GM12891 (cell line): Measurements from ENCODE around the gene DAZAP1.
A peak's percentile ranks its signal among the peaks of the same experiment; 100 is the strongest.

Experiments used
- DNase-seq: peaks from one replicate; pipeline ENCODE4 v3.0.0; 2011; ENCODE audit warnings: low spot score; ENCODE audit not compliant: insufficient read length
- FAIRE-seq: peaks from 2 replicates; lab custom pipeline; 2011; peaks lifted over from hg19 to GRCh38; lab: Jason Lieb, UNC
- PAX5 ChIP-seq: IDR thresholded peaks from 2 replicates; pipeline ENCODE4 v1.6.1; 2011; ENCODE audit warnings: low read length, moderate library complexity, mild to moderate bottlenecking; ENCODE audit not compliant: insufficient read depth, severe bottlenecking
- POLR2A ChIP-seq: IDR thresholded peaks from 2 replicates; pipeline ENCODE4 v1.6.1; 2011; ENCODE audit warnings: low read depth, low read length, control low read depth
- POLR2AphosphoS5 ChIP-seq: IDR thresholded peaks from 2 replicates; pipeline ENCODE4 v1.6.1; 2011; ENCODE audit warnings: low read depth, low read length, control low read depth
- POU2F2 ChIP-seq: IDR thresholded peaks from 2 replicates; pipeline ENCODE4 v1.6.1; 2011; ENCODE audit warnings: low read depth, mild to moderate bottlenecking, control low read depth, low read length, moderate library complexity
- SPI1 ChIP-seq: IDR thresholded peaks from 2 replicates; pipeline ENCODE4 v1.6.1; 2011; ENCODE audit warnings: low read depth, low read length, control low read depth
- TAF1 ChIP-seq: IDR thresholded peaks from 2 replicates; pipeline ENCODE4 v1.6.1; 2011; ENCODE audit warnings: low read depth, low read length, control low read depth

Gene DAZAP1

GRCh38 chr19:1410789-1411188 lies 3.4 kb downstream of the DAZAP1 start:
- TF ChIP-seq POLR2AphosphoS5, result 0 out of 2 replicates have a peak, but pooled peaks have one; percentile 16
- no peak for TF ChIP-seq POU2F2
- no peak for TF ChIP-seq TAF1
- no peak for FAIRE-seq

GRCh38 chr19:1411255-1412191 lies 4.1 kb downstream of the DAZAP1 start:
- no peak for TF ChIP-seq PAX5
- no peak for TF ChIP-seq POU2F2
- TF ChIP-seq SPI1, result no peak
- no peak for TF ChIP-seq POLR2AphosphoS5
- TF ChIP-seq TAF1, result no peak
- TF ChIP-seq POLR2A, result no peak
- DNase-seq (no peak), FAIRE-seq (no peak)

More at GRCh38 chr19:1410789-1411188, 3.4 kb downstream of the DAZAP1 start:
- no peak for DNase-seq

- DNase-seq (no peak), FAIRE-seq (no peak)
- TF ChIP-seq POU2F2 (no peak), PAX5 (no peak), POLR2A (no peak), SPI1 (no peak)
These were observed 5.0 kb downstream of the DAZAP1 start for GRCh38 chr19:1412323-1412923.

- FAIRE-seq (no peak), DNase-seq (no peak)
- TF ChIP-seq PAX5 (no peak), POU2F2 (no peak), TAF1 (no peak), POLR2AphosphoS5 (no peak), SPI1 (no peak), POLR2A (no peak)
These were observed 5.8 kb downstream of the DAZAP1 start for GRCh38 chr19:1412995-1413800.

GRCh38 chr19:1416014-1416841 lies 8.8 kb downstream of the DAZAP1 start:
- DNase-seq (no peak), FAIRE-seq (no peak)

GRCh38 chr19:1417145-1417544 lies 9.8 kb downstream of the DAZAP1 start:
- TF ChIP-seq POU2F2, result 0 out of 2 replicates have a peak, but pooled peaks have one; percentile 27
- peak; percentile 54; the same call in 1 of the 2 replicates for TF ChIP-seq POLR2AphosphoS5
- TF ChIP-seq TAF1, result no peak
- TF ChIP-seq PAX5, result no peak
- no peak for TF ChIP-seq POLR2A
- DNase-seq, result no peak
- FAIRE-seq, result no peak

More at GRCh38 chr19:1416014-1416841, 8.8 kb downstream of the DAZAP1 start:
- TF ChIP-seq PAX5 (no peak), SPI1 (no peak), POLR2A (no peak; the same call in 1 of the 2 replicates), POLR2AphosphoS5 (0 out of 2 replicates have a peak, but pooled peaks have one; percentile 1), POU2F2 (no peak), TAF1 (no peak)

- TF ChIP-seq POLR2AphosphoS5 (0 out of 2 replicates have a peak, but pooled peaks have one; percentile 5), PAX5 (no peak)
- FAIRE-seq (no peak), DNase-seq (no peak)
These were observed 10.5 kb downstream of the DAZAP1 start for GRCh38 chr19:1417681-1418495.

- TF ChIP-seq POLR2AphosphoS5 (no peak), POU2F2 (no peak), TAF1 (no peak), SPI1 (no peak), POLR2A (no peak), PAX5 (no peak)
- FAIRE-seq, result no peak
These were observed 11.1 kb downstream of the DAZAP1 start for GRCh38 chr19:1418496-1418775.

More at GRCh38 chr19:1418496-1418775, 11.1 kb downstream of the DAZAP1 start:
- DNase-seq, result no peak
